GM23248 (cell line): Measurements from ENCODE around the gene DDX31.

Source experiments
- EZH2 ChIP-seq: fragments of 200-600 bp; sonication (generic); IDR thresholded peaks from 2 replicates; pipeline ENCODE4 v1.6.1; 2018; ENCODE audit warnings: antibody characterized with exemption, mild to moderate bottlenecking; ENCODE audit not compliant: insufficient read depth, poor library complexity, severe bottlenecking
- EZH2phosphoT487 ChIP-seq: fragments of 200-600 bp; sonication (generic); IDR thresholded peaks from 2 replicates; pipeline ENCODE4 v1.6.1; 2018; ENCODE audit warnings: antibody characterized with exemption, moderate library complexity, mild to moderate bottlenecking, low read depth; ENCODE audit not compliant: insufficient read depth

GRCh38 chr9:132632413-132633129 is 37.2 kb downstream of the DDX31 start:
- TF ChIP-seq EZH2, result no peak
- no peak for TF ChIP-seq EZH2phosphoT487
